WI38 (cell line): ENCODE results near the gene CDK12.
A peak's percentile ranks its signal among the peaks of the same experiment; 100 is the strongest.

Experiments used
- H3K4me3 ChIP-seq: 2 replicates; pipeline ENCODE4 v1.5.1; 2011; ENCODE audit warnings: low read depth, mild to moderate bottlenecking, control low read depth, low read length
- TF ChIP-seq, protein P1 (sequence below): IDR thresholded peaks from 2 replicates; pipeline ENCODE4 v1.5.1; 2012; ENCODE audit warnings: low read depth, mild to moderate bottlenecking, control low read depth, low read length

CDK12 gene

DNA sequence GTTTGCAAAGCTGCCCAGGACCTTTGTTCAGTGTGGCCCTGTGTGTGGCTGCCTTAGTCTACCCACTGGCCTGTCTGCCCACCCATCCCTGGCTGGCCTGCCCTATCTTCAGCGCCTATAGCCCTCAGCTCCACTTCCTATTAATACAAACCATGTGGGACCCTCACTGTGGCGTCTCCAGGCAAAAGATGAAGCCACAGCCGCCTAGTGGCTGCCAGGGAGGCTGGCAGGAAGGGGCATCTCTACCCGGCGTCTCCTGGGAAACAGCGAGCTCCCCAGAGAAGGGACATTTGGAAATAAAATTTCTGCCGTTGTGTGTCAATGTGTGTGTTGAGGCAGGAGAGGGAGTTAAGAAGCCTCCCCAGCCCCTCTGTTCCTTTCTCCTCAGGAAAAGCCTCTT lies 114.9 kb downstream of the CDK12 start:
- no peak overlapping the region for H3K4me3 ChIP-seq
- TF ChIP-seq, protein P1, sequence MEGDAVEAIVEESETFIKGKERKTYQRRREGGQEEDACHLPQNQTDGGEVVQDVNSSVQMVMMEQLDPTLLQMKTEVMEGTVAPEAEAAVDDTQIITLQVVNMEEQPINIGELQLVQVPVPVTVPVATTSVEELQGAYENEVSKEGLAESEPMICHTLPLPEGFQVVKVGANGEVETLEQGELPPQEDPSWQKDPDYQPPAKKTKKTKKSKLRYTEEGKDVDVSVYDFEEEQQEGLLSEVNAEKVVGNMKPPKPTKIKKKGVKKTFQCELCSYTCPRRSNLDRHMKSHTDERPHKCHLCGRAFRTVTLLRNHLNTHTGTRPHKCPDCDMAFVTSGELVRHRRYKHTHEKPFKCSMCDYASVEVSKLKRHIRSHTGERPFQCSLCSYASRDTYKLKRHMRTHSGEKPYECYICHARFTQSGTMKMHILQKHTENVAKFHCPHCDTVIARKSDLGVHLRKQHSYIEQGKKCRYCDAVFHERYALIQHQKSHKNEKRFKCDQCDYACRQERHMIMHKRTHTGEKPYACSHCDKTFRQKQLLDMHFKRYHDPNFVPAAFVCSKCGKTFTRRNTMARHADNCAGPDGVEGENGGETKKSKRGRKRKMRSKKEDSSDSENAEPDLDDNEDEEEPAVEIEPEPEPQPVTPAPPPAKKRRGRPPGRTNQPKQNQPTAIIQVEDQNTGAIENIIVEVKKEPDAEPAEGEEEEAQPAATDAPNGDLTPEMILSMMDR = peak; percentile 51

DNA sequence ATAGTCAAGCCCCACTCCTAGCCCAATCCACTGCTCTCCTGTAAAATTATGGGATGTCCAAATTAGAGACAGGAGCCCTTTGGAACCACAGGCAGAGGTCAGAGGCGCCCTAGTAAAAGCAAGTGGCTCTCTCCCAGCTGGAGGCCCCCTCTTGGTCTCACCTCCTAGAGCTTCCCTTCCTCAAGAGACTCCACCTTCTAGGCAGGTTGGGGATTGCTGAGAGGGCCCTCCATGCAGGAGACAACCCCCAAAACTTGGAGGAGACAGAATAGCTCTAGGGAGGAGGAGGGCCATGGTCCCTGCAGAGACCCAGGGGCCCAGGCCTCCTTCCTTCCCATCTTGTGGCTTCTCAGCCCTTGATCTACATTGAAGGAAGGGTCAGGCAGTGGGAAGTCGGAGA lies 117.0 kb downstream of the CDK12 start:
- TF ChIP-seq, protein P1 = no peak
- no peak overlapping the region for H3K4me3 ChIP-seq

DNA sequence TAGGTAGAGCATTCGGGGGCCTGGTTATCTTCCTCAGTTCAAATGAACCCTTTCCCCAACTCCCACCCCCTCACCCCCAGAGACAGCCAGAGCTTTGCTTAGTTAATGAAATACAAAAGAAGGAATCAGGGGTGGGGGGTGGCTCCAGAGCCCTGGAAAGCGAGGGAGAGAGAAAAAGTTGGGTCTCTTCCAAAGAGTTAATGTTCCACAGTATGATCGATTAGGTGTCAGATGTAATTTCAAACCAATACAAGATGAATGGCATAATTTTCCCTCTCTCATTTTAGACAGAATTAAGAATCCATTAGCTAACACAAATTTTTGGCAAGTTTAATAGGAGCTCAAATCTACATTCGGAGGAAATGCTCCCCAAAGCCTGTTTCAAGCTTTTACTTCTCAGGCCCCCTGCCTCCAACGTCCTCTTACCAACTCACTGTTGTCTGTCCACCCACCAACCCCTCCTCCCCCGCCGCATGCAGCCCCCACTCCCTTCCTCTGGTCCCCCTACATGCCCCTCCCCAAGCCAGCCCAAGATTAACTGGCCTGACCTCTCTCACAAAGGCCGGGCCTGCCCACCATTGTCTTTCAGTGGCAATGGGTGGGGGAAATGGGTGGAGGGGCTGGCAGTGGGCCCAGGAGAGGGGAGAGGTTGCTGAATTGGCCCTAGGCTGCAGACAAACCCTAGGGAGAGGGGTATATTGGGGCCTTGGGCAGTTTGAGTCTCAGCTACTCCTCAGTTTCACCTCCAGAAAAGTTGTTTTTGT lies 118.2 kb downstream of the CDK12 start:
- TF ChIP-seq, protein P1 = no peak
- no peak overlapping the region for H3K4me3 ChIP-seq

DNA sequence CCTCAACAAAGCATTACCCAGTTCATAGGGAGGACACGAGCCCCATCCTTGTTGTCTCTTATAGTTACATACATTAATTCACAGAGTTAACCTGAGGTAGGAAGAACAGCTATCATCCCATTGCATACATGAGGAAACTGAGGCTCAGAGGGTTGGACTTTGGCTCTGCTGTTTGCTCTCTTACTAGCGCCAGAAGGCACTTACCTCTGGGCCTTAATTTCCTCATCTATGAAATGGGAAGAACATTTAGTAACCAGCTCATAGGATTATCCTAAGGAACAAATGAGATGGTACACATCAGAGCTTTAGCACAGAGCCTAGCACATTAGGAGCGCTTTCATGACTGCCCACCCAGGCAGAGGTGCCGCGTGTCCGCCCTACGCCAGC lies 118.8 kb downstream of the CDK12 start:
- no peak overlapping the region for H3K4me3 ChIP-seq
- TF ChIP-seq, protein P1 = no peak

DNA sequence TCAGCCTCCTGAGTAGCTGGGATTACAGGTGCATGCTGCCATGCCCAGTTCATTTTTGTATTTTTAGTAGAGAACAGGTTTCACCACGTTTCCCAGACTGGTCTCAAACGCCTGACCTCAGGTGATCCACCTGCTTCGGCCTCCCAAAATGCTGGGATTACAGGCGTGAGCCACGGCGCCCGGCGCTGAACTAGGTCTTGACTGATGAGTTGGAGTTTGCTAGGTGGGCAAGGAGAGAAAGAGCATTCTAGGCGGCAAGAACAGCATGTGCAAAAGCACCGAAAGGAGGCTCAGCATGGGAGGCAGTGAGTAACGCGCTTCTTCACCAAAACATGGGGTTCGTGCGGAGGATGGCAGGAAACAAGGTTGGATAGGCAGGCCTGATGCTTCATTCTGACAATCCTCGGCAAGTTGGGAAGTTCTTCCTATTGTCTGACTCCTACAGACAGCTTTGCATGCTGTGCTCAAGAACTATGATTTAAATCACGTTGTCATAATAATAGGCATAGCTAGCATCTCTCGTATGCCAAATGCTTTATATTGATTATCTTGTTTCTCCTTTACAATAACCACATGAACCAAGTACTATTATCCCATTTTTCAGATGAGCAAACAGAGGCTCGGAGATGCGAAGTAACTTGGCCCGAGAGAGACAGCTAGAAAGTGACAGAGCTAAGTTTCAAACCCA lies 119.9 kb downstream of the CDK12 start:
- TF ChIP-seq, protein P1 = no peak
- no peak overlapping the region for H3K4me3 ChIP-seq

DNA sequence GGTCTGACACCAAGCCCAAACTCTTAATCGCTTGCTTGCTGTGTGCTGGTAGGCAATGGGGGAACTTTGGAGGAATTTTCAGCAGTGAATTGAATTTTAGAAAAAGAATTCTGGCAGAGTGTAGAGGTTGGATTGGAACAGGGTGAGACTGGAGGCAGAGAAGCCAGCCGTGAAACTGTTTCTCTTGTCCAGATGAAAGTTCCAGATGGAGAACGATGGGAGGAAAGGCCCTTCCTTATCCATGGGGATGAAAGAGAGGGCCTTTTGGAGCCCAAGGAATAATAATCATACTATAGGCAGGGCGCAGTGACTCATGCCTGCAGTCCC lies 120.4 kb downstream of the CDK12 start:
- H3K4me3 ChIP-seq = no peak overlapping the region
- TF ChIP-seq, protein P1 = no peak

DNA sequence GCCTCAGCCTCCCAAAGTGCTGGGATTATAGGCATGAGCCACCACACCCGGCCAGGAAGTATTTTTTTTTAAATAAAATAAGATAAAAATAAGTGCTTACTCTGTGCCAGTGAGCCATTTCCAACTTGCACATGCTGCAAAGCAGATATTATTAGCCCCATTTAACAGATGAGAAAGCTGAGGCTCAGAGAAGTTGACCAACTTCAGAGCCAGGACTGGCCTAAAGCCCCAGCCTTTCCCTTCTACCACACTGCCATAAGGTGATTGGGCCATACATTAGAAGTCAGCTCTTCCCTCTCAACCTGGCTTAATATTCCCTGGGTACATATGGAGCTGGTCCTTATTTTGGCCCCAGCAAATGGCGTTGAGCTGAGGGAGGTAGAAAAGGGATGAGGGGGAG lies 121.4 kb downstream of the CDK12 start:
- no peak overlapping the region for H3K4me3 ChIP-seq
- TF ChIP-seq, protein P1 = no peak
